HCT116 (cell line): Measurements from ENCODE around the gene STRBP.

Source experiments
- CTCF ChIP-seq, 3 experiments: fragments of 200-600 bp in 1 of 3; sonication (generic) in 1 of 3; IDR thresholded peaks in 2 of 3; conservative IDR thresholded peaks in 1 of 3; 2 replicates each; pipeline ENCODE4 v1.5.1; 2012 to 2017; ENCODE audit warnings: low read depth in 2 of 3, low read length in 2 of 3, antibody characterized with exemption in 1 of 3, borderline replicate concordance in 1 of 3, control low read depth in 1 of 3, mild to moderate bottlenecking in 1 of 3, mixed read lengths in 1 of 3, mixed run types in 1 of 3, moderate library complexity in 1 of 3; ENCODE audit not compliant: insufficient read depth in 1 of 3
- EZH2 ChIP-seq: fragments of 200-600 bp; sonication (generic); IDR thresholded peaks from 2 replicates; pipeline ENCODE4 v1.6.1; 2017; ENCODE audit warnings: antibody characterized with exemption, mixed run types
- EZH2phosphoT487 ChIP-seq: fragments of 200-600 bp; IDR thresholded peaks from 2 replicates; pipeline ENCODE4 v1.6.1; 2018; ENCODE audit warnings: antibody characterized with exemption, borderline replicate concordance
- FOSL1 ChIP-seq: IDR thresholded peaks from 2 replicates; pipeline ENCODE4 v1.6.1; 2012; ENCODE audit warnings: low read depth
- MAX ChIP-seq: IDR thresholded peaks from 2 replicates; pipeline ENCODE4 v1.6.1; 2012
- POLR2A ChIP-seq: IDR thresholded peaks from 2 replicates; pipeline ENCODE4 v1.7.0; 2011; ENCODE audit warnings: borderline replicate concordance; ENCODE audit not compliant: insufficient read depth, insufficient read length; ENCODE audit errors: extremely low read depth
- POLR2AphosphoS5 ChIP-seq: IDR thresholded peaks from 2 replicates; pipeline ENCODE4 v1.6.1; 2011; ENCODE audit warnings: mild to moderate bottlenecking, low read depth, low read length, moderate library complexity
- SIN3A ChIP-seq: IDR thresholded peaks from 2 replicates; pipeline ENCODE4 v1.6.1; 2012; ENCODE audit warnings: low read depth
- ZBTB33 ChIP-seq: IDR thresholded peaks from 2 replicates; pipeline ENCODE4 v1.6.1; 2011; ENCODE audit warnings: mild to moderate bottlenecking, low read length, moderate library complexity; ENCODE audit not compliant: insufficient replicate concordance; ENCODE audit errors: extremely low read depth
- ZFX ChIP-seq: fragments of 450-650 bp; IDR thresholded peaks from 2 replicates; pipeline ENCODE4 v1.6.1; 2017

GRCh38 chr9:123225374-123225813, 43.0 kb downstream of the STRBP start:
- no peak for TF ChIP-seq MAX
- no peak for TF ChIP-seq FOSL1
- TF ChIP-seq EZH2: no peak
- no peak for TF ChIP-seq SIN3A
- no peak for TF ChIP-seq POLR2A
- TF ChIP-seq CTCF (IDR thresholded peaks at IDR 0.05 in 2 of 3, conservative IDR thresholded peaks at IDR 0.05 in 1 of 3; ENCODE audit: borderline replicate concordance in 1 of 3, insufficient read depth in 1 of 3, low read depth in 2 of 3, low read length in 2 of 3): peak in 2 of 3 experiments; percentile 45 to 52; a peak in 3 of 6 replicates
- TF ChIP-seq POLR2AphosphoS5: no peak
- TF ChIP-seq EZH2phosphoT487: no peak
- no peak for TF ChIP-seq ZFX
- no peak for TF ChIP-seq ZBTB33
